Measurements from ENCODE around the gene COPG1.

DNA sequence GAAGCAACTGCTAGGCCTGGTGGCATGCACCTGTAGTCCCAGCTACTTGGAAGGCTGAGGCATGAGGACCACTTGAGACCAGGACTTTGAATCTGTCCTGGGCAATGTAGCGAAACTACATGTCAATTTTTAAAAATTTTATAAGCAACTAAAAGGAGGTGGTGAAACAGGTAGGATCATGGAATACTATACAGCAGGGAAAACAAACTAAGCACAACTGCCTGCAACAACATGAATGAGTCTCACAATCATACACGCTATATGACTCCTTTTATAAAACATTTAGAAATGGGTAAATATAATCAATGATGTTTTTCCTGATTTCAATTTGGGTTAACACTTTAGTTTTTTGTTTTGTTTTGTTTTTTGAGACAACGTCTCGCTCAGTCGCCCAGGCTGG is 36.2 kb upstream of the COPG1 start:
- TF ChIP-seq, protein P1, sequence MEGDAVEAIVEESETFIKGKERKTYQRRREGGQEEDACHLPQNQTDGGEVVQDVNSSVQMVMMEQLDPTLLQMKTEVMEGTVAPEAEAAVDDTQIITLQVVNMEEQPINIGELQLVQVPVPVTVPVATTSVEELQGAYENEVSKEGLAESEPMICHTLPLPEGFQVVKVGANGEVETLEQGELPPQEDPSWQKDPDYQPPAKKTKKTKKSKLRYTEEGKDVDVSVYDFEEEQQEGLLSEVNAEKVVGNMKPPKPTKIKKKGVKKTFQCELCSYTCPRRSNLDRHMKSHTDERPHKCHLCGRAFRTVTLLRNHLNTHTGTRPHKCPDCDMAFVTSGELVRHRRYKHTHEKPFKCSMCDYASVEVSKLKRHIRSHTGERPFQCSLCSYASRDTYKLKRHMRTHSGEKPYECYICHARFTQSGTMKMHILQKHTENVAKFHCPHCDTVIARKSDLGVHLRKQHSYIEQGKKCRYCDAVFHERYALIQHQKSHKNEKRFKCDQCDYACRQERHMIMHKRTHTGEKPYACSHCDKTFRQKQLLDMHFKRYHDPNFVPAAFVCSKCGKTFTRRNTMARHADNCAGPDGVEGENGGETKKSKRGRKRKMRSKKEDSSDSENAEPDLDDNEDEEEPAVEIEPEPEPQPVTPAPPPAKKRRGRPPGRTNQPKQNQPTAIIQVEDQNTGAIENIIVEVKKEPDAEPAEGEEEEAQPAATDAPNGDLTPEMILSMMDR (IDR thresholded peaks at IDR 0.05): no peak
- TF ChIP-seq POLR2A (IDR thresholded peaks at IDR 0.05) (no peak), POLR2AphosphoS5 (IDR thresholded peaks at IDR 0.05) (no peak)
